ENCODE measurements around the gene F11R.
"Not testable (repeated sequence)": the region's sequence is repeated elsewhere in the genome, so short reads cannot be mapped to it uniquely, and the experiment has no call there.

F11R gene

GRCh38 chr1:161020509-161021164, at the start of gene F11R:
Gene F11R (minus strand): TSS chr1:161021152. CDS start chr1:161021073, 79 bp downstream.
- in situ Hi-C loops (cut with MboI; ENCODE audit: low sequenced_read_pairs) = no loop called here

- in situ Hi-C loops (cut with MboI; ENCODE audit: low sequenced_read_pairs) = no loop called here
Observed at GRCh38 chr1:161069731-161070270, 48.8 kb upstream of the F11R start, which contains the start of gene ARHGAP30. Gene ARHGAP30 (minus strand): TSS chr1:161069891. CDS start chr1:161069624, 267 bp downstream.

DNA sequence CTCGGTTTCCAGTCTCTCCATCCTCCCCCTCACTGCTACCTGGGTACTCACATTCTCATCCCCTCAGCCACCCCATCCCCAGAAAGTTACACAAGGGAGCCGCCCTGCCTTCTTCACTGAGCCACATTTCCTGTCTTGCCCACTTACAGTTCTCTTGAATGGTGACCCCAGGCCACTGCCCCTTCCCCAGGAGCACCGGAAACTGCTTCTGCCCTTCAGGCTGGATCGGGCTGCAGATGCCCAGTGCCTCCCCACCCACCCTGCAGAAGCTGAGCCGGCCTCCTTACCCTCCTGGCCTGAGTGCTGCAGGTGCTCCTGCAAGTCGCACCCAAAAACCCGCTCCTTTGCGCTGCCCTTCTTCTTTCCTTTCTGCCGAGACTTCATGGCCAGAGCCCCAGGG, 48.3 kb upstream of the F11R start:
- in situ Hi-C loops (cut with MboI; ENCODE audit: low sequenced_read_pairs) = no loop called here

DNA sequence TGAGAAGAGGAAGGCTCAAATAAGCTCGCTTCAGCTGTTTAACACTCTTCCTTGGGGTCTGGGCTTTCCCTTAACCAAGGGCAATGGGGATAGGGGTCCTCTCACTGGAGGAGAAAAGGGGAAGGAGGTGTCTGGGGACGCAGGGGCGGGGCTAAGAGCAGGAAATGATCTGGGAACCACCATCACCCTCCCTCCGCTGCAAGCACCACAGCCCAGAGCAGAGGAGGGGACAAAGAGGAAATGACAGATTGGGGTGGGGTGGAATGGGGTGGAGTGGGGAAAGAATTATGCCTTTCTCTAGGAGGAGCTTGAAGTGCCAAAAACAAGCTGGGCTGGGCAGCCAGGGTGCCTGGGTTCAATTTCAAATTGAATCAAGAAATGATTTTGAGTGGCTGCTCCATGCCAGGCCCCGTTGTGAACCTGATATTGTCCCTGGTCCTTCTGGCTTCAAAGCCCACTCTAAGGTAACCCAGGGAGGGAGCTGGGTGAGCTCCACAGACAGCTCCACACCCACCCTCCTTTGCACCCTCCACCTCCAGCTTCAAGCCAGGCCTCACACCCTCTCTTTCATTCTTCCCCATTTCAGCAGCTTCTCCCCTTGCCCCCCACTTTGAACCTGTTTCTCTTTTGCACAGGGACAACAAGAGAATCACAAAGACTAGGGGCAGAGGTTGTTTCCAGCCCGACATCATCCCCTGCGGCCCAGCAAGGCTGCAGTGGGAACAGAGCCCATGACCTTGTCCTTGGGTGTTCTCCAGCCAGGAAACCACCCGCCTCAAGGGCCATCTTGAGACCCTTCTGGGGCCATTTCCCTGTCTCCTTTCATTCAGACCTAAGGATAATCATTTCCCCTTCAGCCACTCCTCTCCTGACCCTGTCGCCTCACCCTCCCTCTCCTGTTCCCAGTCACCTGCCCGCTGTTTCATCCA, 47.6 kb upstream of the F11R start:
- in situ Hi-C loops (cut with MboI; ENCODE audit: low sequenced_read_pairs) = no loop called here

- in situ Hi-C loops (cut with MboI; ENCODE audit: low sequenced_read_pairs) = no loop called here
Observed at GRCh38 chr1:161066694-161067093, 45.7 kb upstream of the F11R start.

DNA sequence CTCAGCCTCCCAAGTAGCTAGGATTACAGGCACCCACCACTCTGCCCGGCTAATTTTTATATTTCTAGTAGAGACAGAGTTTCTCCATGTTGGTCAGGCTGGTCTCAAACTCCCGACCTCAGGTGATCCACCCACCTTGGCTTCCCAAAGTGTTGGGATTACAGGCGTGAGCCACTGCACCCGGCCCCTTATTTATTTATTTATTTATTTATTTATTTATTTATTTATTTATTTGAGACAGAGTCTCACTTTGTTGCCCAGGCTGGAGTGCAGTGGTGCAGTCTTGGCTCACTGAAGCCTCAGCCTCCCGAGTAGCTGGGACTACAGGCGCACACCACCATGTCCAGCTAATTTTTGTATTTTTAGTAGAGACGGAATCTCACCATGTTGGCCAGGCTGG, 44.7 kb upstream of the F11R start:
- in situ Hi-C loops (cut with MboI; ENCODE audit: low sequenced_read_pairs) = not testable (repeated sequence)

DNA sequence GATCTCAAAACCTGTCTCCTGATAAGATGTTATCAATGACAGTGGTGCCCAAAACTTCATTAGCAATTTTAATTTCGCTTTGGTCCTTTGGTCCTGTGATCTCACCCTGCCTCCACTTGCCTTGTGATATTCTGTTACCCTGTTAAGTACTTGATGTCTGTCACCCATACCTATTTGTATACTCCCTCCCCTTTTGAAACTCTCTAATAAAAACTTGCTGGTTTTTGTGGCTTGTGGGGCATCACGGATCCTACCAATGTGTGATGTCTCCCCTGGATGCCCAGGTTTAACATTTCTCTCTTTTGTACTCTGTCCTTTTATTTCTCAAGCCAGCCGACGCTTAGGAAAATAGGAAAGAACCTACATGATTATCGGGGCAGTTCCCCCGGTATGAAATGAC, 43.0 kb upstream of the F11R start:
- in situ Hi-C loops (cut with MboI; ENCODE audit: low sequenced_read_pairs) = not testable (repeated sequence)

DNA sequence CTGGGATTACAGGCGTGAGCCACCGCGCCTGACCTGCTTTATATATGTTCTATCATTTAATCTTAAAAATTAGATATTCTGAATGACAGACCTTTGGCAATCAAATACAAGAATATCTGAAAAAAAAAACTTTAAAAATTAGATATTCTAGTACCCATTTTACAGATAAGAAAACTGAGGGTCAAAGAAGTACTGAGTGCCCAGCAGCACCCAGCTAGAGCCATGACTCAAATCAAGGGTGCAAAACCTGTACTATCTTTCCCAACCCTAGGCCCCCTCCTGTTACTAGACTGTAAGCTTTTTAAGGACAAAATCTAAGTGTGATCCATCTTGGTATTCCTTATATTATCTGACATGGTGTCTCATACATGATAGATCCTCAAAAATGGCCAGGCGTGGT, 40.5 kb upstream of the F11R start:
- in situ Hi-C loops (cut with MboI; ENCODE audit: low sequenced_read_pairs) = no loop called here

DNA sequence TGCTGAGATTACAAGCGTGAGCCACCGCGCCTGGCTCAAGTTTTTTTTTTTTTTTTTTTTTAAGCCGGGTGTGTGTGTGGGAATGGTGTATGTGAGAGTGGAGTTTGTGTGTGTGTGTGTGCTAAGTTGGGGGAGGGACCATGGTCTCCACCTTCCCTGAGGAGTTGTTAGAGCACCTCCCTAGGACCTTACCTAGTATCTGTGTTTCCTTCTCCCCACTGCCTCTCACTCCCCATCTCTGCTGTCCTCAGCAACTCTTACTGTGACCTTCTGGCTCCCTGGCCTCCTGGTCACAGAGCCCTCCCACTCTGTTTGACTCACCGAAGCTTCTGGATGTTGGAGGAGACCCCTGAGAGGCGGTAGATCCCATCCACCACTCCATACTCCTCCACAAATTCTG, 38.3 kb upstream of the F11R start:
- in situ Hi-C loops (cut with MboI; ENCODE audit: low sequenced_read_pairs) = no loop called here

DNA sequence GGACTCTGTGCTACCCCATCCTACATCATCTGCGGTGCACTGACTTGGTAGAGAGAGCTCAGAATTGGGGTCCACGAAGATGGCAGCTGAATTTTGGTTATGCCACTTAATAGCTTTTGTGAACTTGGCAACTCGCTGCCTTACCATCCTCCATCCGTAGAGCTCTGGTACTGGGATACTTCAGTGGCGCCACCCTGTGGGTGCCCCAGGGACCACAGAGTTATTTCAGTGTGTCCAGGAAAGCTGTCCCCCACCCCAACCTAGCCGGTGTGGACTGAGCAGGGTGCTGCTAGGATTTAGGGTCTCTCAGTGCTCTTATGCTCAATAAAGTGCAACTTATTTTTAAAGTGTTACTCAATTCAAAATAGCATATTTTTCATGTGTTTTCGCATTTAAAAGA, 33.9 kb upstream of the F11R start:
- in situ Hi-C loops (cut with MboI; ENCODE audit: low sequenced_read_pairs) = no loop called here

- in situ Hi-C loops (cut with MboI; ENCODE audit: low sequenced_read_pairs) = no loop called here
Observed at GRCh38 chr1:161054232-161054631, 33.3 kb upstream of the F11R start.

- in situ Hi-C loops (cut with MboI; ENCODE audit: low sequenced_read_pairs) = no loop called here
Observed at GRCh38 chr1:161052899-161053298, 31.9 kb upstream of the F11R start.

GRCh38 chr1:161051219-161051618, 30.3 kb upstream of the F11R start:
- in situ Hi-C loops (cut with MboI; ENCODE audit: low sequenced_read_pairs) = no loop called here

DNA sequence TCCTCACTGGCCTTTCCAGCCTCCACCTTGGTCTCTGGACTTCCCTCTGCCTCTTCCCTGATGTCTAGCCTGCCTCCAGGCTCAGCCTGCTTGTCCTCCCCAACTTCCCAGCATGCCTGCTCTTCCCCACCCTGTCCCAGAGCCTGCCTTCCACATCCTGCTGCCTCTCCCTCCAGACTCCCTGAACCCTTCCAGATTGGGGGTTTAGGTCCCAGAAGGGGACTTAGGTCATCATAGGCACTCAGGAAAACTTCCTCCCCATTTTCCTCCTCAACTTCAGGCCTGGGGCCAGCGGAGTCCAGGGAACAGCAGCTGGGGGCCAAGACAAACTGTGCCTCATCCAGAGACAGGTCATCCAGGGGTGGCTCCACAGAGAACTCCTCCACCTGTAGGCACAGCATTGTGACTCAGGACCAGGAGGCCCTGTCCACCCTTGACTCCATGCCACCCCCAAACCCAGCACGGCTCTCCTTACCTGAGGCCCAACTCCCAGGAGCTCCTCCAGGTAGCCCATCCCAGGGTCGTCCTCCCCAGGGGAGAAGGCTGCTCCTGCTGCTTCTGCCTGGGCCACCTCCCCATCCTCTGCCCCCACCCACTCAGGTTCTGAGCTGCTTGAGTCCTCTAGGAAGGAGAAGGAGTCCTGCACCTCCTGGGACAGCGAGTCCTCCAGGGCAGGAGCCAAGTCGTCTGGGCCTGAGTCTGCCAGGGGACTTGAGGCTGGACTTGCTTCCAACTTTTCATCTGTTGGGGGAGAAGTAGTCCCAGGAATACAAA, 28.2 kb upstream of the F11R start:
- in situ Hi-C loops (cut with MboI; ENCODE audit: low sequenced_read_pairs) = no loop called here

DNA sequence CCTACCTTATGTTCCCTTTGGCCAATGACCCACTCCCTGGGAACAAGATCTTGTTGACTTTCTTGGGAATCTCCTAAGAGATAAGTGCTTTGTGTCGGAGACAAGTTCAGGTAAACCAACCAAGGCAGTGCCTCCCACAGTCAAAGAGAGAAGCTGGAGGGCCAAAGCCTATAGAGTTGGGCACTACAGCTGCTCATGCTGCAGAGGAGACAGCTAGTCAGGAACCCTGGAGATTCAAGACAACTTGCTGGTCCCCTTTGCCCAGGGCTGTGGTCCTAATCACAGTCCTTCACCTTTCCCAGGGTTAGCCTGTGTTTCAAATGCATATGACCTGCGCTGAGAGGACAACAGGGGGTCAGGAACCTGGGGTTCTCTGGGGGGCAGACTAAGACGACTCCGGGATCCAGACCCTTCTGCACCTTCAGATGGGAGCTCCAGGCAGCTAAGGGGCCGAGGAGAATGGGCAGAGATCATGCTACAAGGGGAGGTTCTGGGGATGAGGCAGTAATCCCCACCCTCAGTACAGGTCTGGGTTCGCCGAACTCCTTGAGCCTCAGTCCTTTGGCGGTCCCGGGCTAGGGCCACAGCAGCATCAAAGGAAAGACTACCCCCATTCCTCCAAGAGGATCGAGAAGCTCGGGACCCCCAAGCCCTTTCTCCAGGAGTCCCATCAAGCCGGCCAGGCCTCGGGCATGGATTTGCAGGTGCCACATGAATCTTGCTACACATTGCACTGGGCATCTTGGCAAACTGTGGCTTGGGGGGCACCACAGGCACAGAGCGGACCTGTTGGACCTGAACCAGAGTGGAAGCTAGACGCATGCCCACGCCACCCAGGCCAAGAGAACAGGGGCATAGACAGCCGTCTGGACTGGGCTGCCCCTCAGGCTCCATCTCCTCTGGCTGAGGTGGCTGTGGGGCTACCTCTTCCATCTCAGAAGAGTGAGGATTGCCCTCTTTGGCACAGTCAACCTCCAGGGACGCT, 26.8 kb upstream of the F11R start:
- in situ Hi-C loops (cut with MboI; ENCODE audit: low sequenced_read_pairs) = no loop called here

DNA sequence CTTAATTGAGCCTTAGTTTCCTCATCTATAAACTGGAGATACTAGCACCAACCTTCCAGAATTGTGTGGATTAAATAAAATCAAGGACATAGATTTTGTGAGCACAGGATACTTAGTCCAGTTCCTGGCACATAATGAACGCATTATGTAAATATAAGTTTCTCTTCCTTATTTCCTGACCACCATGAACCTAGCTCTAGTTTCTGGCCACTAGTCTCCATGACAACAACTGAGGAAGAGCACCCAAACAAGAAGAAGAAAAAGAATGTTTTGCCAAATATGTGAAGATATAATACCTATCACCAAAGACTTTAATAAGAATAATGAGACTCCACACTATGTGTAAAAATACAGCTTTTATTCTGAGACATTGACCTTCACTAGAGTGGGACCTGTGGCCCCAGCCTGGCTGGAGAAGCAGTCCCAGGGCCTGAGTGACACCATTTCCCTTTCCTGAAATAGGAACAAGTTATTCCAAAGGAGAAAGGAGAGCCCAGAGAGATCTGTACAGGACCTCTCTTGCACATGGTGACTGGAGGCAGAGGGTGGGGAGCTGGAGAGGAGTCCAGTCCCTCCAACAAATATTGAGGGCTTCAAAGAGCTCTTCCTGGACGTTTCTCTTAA, 25.8 kb upstream of the F11R start:
- in situ Hi-C loops (cut with MboI; ENCODE audit: low sequenced_read_pairs) = no loop called here

DNA sequence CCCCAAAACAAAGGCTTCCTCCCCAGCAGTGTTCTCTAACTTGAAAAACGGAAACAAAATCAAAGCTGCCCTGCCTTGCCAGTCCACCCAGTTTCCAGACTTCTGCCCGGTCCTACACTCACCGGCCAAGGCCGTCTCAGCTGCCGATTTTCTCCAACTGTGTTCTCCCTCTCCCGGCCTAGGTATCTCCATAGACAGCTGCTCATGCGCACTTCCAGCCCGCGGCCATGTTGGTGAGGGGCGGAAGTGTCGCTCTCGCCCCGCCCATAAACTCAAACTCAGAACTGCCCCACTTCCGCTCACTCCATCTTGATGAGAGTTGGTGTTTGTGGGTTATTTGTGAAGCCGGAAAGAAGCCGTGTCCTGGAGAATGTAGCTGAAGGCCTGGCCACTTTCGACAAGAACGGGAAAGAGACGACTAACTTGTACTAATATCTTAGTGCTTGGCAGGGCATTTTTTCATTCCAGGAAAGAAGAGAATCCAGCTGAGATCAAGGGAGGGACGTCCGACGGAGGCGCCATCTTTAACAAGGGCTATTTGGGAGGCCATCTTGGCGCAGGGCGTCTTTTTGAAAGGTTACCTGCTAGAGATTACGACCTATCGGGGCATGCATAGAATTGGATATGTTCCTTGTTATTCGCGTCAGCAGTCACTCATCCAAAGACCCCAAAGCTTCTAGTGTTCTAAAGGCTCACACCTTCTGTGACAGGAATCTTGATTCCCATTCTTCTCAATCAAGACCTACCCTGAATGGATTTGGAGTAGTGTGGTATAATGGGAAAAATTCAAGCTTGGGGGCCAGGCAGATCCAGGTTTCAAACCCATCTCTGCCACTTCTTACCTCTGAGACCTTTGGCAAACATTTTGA, 25.0 kb upstream of the F11R start, which contains the start of gene USF1:
TSS of gene USF1 (minus strand) at position 242 of the 869 bp plus-strand sequence. CDS start 2,702 bp downstream, outside the sequence.
- in situ Hi-C loops (cut with MboI; ENCODE audit: low sequenced_read_pairs) = no loop called here

Measured in hTERT RPE-1 (cell line).